Suppressor macrophage treated with lipopolysaccharide for 4 hours (primary cell): Measurements from ENCODE around the gene PLAC9.

Experiments used
- DNase-seq: peaks from one replicate; pipeline ENCODE4 v3.0.0-alpha.2; 2020

The PLAC9 gene

GRCh38 chr10:80161321-80162083 is 29.0 kb downstream of the PLAC9 start:
- DNase-seq, result peak; percentile 37

GRCh38 chr10:80163741-80164341 is 31.3 kb downstream of the PLAC9 start:
- no peak for DNase-seq

DNA sequence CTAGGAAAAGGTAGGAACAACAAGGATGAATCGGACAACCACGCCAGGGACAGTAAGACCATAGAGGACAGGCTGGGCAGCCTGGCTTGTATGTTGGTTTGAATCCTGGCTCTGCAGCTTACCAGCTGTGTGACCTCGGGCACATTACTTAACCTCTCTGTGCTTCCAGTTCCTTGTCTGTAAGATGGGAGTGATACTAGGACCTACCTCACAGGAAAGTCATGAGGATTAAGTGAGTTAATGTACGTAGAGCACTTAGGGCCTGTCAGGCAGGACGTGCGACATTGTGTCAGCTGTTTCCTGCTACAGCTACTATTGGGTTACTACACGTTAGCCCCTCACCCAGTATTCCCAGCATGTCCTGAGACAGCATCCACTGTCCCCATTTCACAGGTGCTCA is 32.1 kb downstream of the PLAC9 start:
- DNase-seq, result no peak

DNA sequence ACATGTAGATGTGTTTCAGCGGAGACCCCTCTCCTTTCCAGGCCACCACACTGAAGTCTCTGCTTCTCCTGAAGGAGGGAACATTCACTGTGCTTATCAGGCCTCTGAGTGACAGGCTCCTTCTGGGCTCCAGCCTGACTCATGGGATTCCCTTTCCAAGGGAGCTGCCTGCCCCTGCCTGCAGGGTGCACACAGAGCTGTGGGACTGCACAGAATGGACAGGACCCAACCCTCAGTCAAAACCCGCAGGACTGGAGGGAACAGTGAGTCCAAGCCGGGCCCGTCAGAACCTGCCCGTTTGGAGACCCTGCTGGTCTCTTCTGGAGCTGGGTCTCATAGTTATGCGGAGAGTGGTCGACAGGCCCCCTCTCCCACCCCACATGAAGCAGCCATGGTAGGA is 32.6 kb downstream of the PLAC9 start:
- DNase-seq, result no peak

DNA sequence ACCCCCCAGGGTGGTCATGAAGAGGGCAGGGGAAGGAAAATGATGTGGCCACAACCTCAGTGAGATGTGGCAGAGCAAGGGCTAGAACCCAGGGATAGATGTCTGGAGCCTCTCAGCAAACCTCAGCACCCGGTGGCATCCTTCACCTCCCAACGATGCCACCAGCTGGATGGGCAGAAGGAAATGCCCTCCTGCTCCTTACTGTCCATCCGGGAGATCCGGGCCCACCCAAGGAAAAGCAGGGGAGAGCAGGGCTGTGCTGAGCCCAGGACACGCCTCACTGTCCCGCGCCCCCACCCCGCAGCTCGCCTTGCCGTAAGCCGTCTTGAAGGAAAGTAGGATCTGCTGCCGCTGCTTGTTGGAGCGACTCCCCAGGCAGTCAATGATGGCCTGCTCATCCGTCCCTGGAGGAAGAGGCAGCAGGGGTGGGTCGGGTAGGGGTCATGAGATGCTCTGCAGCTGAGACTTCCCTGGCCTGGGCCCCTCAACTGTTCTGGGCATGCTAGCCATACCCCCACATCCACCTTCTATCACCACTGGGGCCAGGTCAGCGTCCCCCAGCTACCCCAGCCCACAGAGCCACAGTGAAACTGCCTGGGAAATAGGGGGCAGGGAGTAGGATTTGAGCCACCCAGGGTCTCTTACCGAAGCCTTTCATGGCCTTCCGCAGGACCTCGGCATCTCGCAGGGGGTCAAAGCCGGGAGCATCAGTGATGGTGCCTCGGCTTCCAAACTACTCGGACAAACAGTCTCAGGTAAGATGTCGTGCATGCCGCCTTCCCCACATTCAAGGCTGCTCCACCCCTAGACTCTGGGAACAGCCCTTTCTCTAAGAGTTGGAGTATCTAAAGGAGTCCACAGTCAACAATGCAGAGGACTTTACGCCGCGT is 34.3 kb downstream of the PLAC9 start:
- no peak for DNase-seq

DNA sequence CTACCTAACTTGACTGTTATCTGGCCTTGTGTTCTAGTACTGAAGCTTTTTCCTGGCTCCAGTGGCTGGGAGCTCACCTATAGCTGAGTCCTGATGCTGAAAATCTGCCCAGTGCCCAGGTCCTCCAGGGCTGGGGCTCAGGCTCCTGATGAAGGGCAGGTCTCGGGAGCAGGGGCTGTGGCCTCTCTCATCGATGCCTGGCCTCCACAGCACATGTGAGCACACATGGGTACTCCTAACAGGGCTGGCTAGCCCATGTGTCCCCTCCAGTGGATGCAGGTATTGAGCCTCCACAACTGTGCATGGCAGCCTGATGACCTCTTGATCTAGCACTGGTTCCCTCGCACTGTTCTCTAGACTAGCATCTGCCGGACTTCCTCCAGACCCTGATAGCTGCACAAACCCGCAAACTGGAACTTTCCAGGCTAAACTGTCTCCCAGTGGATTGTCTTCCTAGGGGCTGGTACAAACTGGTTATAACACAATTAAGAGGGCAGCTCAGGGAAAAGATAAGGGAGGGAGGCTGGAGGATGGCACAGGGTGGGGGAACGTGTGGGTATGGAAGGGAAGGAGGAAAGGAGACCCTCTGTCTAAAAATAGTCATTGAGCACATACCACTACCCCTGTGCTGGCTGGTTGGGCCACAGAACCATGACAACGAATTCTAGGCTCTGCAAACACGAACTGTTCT is 35.1 kb downstream of the PLAC9 start:
- no peak for DNase-seq

DNA sequence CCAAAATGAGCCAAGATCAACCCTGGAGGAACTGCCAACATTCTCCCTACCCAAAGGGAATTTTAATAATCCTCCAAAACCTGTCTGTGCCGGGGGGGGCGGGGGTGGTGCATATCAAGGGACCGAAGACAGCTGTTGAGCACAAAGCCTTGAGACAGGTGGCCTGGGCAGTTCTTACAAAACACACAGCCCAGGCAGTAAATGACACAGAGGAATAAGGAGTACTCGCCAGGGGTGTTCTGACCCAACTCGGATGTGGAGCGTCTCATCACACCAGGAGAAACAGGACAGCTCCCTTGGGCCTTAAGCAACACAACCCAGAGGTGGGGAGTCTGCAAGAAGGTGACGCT is 35.6 kb downstream of the PLAC9 start:
- DNase-seq, result no peak

GRCh38 chr10:80168679-80169380 is 36.3 kb downstream of the PLAC9 start:
- DNase-seq, result no peak

DNA sequence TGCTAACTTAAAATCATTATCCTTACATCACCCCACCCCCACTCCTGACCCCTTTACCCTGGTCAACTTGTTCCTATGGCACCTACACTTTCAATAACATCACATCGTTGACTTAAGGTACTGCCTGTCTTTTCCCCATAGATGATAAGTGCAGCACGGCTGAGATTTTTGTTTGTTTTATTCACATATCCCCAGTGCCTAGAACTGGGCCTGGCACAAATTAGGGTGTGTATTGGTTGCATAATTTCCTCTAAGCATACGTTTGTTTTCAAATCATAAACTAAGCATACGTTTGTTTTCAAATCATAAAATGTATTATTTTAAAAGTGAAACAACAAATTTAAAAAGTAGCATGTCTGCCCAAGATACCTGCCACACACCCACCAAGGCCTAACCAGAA is 37.5 kb downstream of the PLAC9 start:
- DNase-seq, result no peak

- no peak for DNase-seq
Observed at GRCh38 chr10:80170641-80171040, 38.1 kb downstream of the PLAC9 start.

GRCh38 chr10:80171248-80171660 is 38.7 kb downstream of the PLAC9 start:
- DNase-seq, result no peak

DNA sequence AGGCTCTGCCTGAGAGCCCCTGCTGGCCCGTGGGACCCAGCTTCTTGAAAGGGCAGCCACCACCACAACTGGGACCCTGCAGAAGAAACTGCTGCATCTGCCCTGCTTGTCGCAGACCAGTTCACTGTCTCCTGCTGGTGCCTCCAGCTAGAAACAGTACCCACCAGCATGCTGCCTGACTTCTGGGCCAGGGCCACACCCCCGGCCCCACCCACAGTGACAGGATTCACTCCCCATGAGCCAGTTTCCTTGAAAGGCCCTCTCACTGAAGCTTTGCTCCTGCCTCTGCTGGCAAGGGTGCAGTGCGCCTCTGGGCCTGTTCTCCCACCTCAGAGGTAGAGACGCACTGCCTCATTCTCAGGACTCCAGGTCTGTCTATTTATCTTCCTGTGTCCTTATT is 40.4 kb downstream of the PLAC9 start:
- no peak for DNase-seq

GRCh38 chr10:80173466-80173865 is 40.9 kb downstream of the PLAC9 start:
- no peak for DNase-seq

DNA sequence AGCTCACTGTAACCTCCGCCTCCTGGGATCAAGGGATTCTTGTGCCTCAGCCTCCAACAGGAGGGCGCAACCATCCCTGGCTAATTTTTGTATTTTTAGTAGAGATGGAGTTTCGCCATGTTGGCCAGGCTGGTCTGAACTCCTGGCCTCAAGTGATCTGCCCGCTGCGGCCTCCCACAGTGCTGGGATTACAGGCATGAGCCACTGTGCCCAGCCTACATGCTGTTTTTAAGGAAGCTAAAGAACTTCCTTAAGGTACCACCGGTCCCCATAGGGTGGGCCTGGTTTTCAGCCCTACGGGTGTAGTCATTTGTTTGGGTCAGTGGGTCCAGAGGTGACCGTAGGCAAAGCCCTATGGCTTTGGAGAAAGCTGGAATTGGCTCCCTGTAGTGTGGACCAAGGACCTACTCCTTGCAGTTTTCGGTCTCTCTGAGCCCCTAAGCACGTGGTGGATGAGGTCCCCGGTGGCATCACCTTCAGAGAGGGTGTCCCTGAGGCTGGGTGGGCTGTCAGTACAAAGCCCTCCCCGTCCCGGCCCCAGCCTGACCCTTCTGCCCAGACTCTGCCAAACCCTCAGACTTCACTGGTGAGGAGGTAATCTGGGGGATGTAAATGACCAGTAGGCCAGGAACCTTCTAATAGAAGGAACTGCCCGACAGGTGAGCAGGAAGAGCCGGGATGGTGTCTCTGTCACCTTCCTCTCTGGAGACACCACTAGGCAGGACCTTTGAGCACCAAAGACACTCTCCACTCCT is 42.3 kb downstream of the PLAC9 start:
- no peak for DNase-seq

DNA sequence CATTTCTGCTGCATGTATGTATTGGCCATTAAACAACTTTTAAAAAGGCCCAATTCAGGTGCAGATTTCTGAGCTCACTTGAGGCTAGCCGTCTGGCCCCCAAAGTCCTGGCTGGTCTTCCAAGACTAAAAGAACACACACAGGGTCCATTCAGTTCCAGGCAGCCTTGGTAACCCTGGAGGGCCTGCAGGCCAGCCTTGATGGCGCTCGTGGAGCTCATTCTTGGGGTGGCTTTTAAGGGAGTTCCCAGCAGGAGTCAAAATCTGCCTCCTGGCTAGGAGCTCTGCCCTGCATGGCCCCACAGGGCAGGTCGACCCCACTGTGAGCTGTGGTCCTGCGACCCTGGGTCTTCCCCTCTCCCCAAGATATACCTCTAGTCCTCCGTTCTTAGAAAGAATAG is 44.0 kb downstream of the PLAC9 start:
- no peak for DNase-seq

DNA sequence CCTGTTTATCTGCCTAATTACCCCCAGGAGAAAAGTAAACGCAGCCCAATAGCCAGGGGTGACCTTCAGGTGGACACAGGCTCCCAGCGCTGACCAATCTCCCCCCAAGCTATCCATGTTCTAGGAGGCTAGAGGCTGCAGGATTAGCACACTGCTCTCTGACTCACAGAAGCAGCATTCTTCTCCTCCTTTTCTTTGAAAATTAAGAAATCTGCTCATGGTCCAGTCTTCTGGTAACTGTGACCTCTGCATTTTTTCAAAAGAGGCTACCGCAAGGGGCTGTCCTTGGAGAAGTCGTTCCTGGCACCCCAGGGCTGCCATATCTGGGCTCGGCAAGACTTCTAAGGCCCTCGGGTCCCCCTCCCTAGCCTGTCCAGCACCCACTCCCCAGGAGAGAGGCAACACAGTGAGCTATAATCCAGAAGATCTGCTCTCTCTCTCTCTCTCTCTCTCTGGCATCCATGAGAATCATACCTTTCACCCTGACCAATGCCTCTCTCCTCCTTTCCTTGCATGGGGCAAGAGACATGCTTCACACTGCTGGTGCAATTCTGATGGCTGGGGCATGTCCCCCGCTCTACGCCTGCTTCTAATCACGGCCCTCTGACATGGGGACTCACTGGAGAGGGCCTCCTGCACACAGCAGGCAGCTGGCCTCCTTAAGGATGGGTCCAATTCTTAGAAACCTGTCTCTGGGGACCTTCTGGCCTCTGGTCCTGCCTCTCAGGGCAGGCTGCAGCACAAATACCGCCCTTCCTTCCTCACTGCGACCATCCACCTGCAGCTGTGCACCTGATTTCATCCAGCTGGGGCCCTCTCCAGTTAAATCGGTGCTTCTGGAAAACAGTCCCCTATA is 45.5 kb downstream of the PLAC9 start:
- DNase-seq, result no peak

- no peak for DNase-seq
Observed at GRCh38 chr10:80182986-80183385, 50.5 kb downstream of the PLAC9 start.

GRCh38 chr10:80183436-80183835 is 50.9 kb downstream of the PLAC9 start:
- no peak for DNase-seq

GRCh38 chr10:80184291-80184690 is 51.8 kb downstream of the PLAC9 start:
- DNase-seq, result no peak

- DNase-seq, result no peak
Observed at GRCh38 chr10:80185578-80186299, 53.2 kb downstream of the PLAC9 start.
